ENCODE data around the gene SORBS1.

GRCh38 chr10:95493862-95494261 is 67.3 kb downstream of the SORBS1 start:
- TF ChIP-seq POLR2A (IDR thresholded peaks at IDR 0.05) (no peak), CTCF (IDR thresholded peaks at IDR 0.05) (no peak)
